Osteoblast (primary cell): ENCODE measurements around the gene DLST. TPM values are rescaled to one million over a fixed set of nuclear protein-coding genes. Genes with fewer than 3 reads are reported as not detected.

ENCODE experiments used
- DNase-seq: peaks from one replicate; pipeline ENCODE4 v3.0.0; 2011; ENCODE audit warnings: low spot score, mixed read lengths; ENCODE audit not compliant: insufficient read length; ENCODE audit errors: missing footprints
- H2AFZ ChIP-seq: 2 replicates; pipeline ENCODE4 v1.6.0; 2011; ENCODE audit warnings: mild to moderate bottlenecking, low read length
- H3K27ac ChIP-seq: 2 replicates; pipeline ENCODE4 v1.5.1; 2011; ENCODE audit warnings: mild to moderate bottlenecking, low read depth, low read length, moderate library complexity
- H3K27me3 ChIP-seq: 2 replicates; pipeline ENCODE4 v1.6.0; 2012; ENCODE audit warnings: mild to moderate bottlenecking, control low read depth, inconsistent platforms, low read length, moderate library complexity; ENCODE audit not compliant: insufficient read depth
- H3K36me3 ChIP-seq: 2 replicates; pipeline ENCODE4 v1.5.1; 2011; ENCODE audit warnings: mild to moderate bottlenecking, low read length, control low read depth, moderate library complexity; ENCODE audit not compliant: insufficient read depth
- H3K4me1 ChIP-seq: 2 replicates; pipeline ENCODE4 v1.5.1; 2011; ENCODE audit warnings: mild to moderate bottlenecking, low read length, control low read depth, moderate library complexity; ENCODE audit not compliant: insufficient read depth
- H3K4me2 ChIP-seq: 2 replicates; pipeline ENCODE4 v1.6.0; 2011; ENCODE audit warnings: mild to moderate bottlenecking, low read length; ENCODE audit not compliant: insufficient read depth
- H3K4me3 ChIP-seq: fragments of 200-600 bp; sonication (generic); 3 replicates; pipeline ENCODE4 v1.5.1; 2012; ENCODE audit warnings: mild to moderate bottlenecking, low read length, inconsistent platforms; ENCODE audit not compliant: insufficient read depth
- H3K79me2 ChIP-seq: 2 replicates; pipeline ENCODE4 v1.6.0; 2012; ENCODE audit warnings: mild to moderate bottlenecking, low read length, control low read depth, inconsistent platforms; ENCODE audit not compliant: insufficient read depth
- H3K9me3 ChIP-seq: 2 replicates; pipeline ENCODE4 v1.5.1; 2011; ENCODE audit warnings: low read depth, low read length, control low read depth
- H4K20me1 ChIP-seq: 2 replicates; pipeline ENCODE4 v1.6.0; 2012; ENCODE audit warnings: mild to moderate bottlenecking, low read length, control low read depth; ENCODE audit not compliant: insufficient read depth
- total RNA-seq: library from RNA; depleted of rRNA; stranded (reverse); fragments of >200 nt; gene quantifications from 2 replicates; pipeline ENCODE4 v1.2.3, GENCODE V29; 2012
- TF ChIP-seq, protein P1 (sequence below): IDR thresholded peaks from 2 replicates; pipeline ENCODE4 v1.5.1; 2011; ENCODE audit warnings: mild to moderate bottlenecking, low read depth, low read length, moderate library complexity; ENCODE audit errors: extremely low read depth

Gene DLST
- total RNA-seq, 1 donor, result 69.8 TPM

DNA sequence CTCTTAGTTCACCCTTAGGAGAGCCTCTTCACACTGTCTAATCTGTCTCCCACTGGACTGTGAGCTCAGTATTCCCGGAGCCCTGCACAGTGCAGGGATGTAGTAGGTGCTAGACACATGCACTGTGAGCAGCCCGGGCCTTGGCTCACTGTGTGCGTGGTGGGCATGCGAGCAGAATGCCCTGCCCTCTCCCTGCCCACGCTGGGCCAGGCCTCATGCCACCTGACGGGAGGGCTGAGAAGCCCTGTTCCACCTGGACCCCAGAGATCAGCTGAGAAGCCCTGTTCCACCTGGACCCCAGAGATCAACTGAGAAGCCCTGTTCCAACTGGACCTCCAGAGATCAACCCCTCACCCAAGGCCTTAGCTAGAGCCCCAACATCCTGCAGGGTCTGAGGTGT, 30.4 kb downstream of the DLST start:
- H3K9me3 ChIP-seq, result no peaks in the 10 kb centered on the region
- peaks cover 10% of the 10 kb centered on the region for H3K4me1 ChIP-seq
- TF ChIP-seq, protein P1, sequence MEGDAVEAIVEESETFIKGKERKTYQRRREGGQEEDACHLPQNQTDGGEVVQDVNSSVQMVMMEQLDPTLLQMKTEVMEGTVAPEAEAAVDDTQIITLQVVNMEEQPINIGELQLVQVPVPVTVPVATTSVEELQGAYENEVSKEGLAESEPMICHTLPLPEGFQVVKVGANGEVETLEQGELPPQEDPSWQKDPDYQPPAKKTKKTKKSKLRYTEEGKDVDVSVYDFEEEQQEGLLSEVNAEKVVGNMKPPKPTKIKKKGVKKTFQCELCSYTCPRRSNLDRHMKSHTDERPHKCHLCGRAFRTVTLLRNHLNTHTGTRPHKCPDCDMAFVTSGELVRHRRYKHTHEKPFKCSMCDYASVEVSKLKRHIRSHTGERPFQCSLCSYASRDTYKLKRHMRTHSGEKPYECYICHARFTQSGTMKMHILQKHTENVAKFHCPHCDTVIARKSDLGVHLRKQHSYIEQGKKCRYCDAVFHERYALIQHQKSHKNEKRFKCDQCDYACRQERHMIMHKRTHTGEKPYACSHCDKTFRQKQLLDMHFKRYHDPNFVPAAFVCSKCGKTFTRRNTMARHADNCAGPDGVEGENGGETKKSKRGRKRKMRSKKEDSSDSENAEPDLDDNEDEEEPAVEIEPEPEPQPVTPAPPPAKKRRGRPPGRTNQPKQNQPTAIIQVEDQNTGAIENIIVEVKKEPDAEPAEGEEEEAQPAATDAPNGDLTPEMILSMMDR, result no peak
- no peaks in the 10 kb centered on the region for H4K20me1 ChIP-seq
- no peaks in the 10 kb centered on the region for H3K36me3 ChIP-seq
- no peak overlapping the region for H2AFZ ChIP-seq
- peak; percentile 62 for DNase-seq
- no peak overlapping the region for H3K4me2 ChIP-seq
- no peaks in the 10 kb centered on the region for H3K79me2 ChIP-seq
- H3K4me3 ChIP-seq, result no peak overlapping the region
- H3K27ac ChIP-seq, result no peak overlapping the region
- no peaks in the 10 kb centered on the region for H3K27me3 ChIP-seq

DNA sequence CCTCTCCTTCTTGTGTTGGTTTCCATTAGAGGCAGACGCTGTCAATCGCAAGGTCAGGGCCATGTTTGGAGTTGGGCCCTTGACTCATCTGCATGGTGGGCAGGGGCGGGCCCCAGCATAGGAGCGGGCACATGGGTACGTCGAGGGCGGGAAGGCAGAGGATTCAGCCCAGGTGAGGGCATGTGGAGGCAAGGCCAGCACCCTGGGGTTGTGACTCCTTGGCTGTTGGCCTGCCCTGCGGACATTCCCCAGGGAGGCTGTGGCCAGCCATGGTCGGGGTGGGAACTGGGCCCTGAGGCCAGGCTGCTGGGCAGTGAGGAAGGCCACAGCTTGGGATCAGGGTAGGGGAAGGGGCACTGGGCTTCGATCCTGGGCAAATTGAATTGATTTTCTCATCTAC, 31.1 kb downstream of the DLST start:
- peaks cover 6% of the 10 kb centered on the region for H3K4me1 ChIP-seq
- H3K27me3 ChIP-seq, result no peaks in the 10 kb centered on the region
- no peaks in the 10 kb centered on the region for H3K9me3 ChIP-seq
- H4K20me1 ChIP-seq, result no peaks in the 10 kb centered on the region
- H3K4me3 ChIP-seq, result no peak overlapping the region
- peak; percentile 6 for DNase-seq
- H2AFZ ChIP-seq, result no peak overlapping the region
- no peaks in the 10 kb centered on the region for H3K79me2 ChIP-seq
- no peaks in the 10 kb centered on the region for H3K36me3 ChIP-seq
- TF ChIP-seq, protein P1, result no peak
- H3K4me2 ChIP-seq, result no peak overlapping the region
- H3K27ac ChIP-seq, result no peak overlapping the region

DNA sequence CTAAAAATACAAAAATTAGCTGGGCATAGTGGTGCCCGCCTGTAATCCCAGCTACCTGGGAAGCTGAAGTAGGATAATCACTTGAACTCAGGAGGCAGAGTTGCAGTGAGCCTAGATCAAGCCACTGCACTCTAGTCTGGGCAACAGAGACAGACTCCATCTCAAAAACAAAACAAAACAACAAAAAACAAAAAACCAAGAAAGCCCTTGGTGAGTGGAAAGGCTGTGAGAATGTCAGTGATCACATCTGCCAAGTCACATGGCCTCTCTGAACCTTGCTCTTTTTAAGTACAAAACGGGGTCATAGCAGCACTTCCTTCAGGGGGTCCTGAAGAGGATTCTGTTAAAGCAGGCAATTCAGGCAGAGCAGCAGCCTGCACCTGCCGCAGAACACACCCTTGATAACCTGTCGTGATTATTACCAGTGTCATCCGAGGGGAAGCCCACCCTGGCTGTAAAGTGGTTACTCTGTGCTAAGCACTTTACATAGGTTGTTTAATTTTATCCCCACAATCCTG, 31.7 kb downstream of the DLST start:
- Histone ChIP-seq H3K36me3 (no peaks in the 10 kb centered on the region), H3K79me2 (no peaks in the 10 kb centered on the region), H2AFZ (no peak overlapping the region), H3K4me2 (no peak overlapping the region), H3K27me3 (no peaks in the 10 kb centered on the region), H3K4me3 (no peak overlapping the region), H3K27ac (no peak overlapping the region), H3K9me3 (no peaks in the 10 kb centered on the region), H4K20me1 (no peaks in the 10 kb centered on the region), H3K4me1 (peaks cover 6% of the 10 kb centered on the region)
- TF ChIP-seq, protein P1, result no peak
- DNase-seq, result no peak

DNA sequence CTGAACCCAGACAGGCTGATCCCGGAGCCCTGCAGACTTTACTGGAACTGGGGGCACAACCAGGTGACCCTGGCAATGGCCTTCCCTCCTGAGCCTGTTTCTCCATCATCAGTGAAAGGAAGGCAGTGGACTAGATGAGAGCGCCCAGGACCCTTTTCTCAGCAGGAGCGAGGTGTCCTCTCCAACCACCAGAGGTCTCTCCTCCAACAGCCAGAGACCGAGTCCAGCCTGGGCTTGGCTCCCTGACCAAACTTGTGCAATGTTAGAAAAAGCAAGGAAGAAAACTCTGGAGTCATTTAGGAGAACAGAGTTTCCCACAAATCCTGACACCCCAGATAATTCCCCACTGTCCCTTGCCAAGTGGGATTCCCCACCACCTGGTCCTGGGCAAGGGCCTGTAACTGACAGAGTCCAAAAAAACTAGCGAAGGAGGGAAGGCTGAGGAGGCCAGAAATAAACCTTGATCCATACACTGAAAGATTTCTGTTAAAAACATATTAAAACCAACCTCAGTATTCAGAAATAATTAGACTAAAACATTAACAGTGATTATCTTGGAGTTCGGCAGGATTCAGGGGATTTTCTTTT, 32.4 kb downstream of the DLST start:
- no peaks in the 10 kb centered on the region for H3K9me3 ChIP-seq
- H3K36me3 ChIP-seq, result no peaks in the 10 kb centered on the region
- no peak overlapping the region for H3K4me3 ChIP-seq
- no peaks in the 10 kb centered on the region for H4K20me1 ChIP-seq
- no peaks in the 10 kb centered on the region for H3K27me3 ChIP-seq
- DNase-seq, result peak; percentile 97
- H3K4me1 ChIP-seq, result peaks cover 6% of the 10 kb centered on the region
- TF ChIP-seq, protein P1, result peak; percentile 92
- peak overlapping the region; percentile 54 for H2AFZ ChIP-seq
- no peak overlapping the region for H3K27ac ChIP-seq
- no peak overlapping the region for H3K4me2 ChIP-seq
- no peaks in the 10 kb centered on the region for H3K79me2 ChIP-seq
